HepG2 (cell line): ENCODE results near the gene UBE2S. TPM values are rescaled to one million over a fixed set of nuclear protein-coding genes. Genes with fewer than 3 reads are reported as not detected.

Experiments
- AHDC1 ChIP-seq: sonication (generic); formaldehyde crosslinking; IDR thresholded peaks from 2 replicates; pipeline ENCODE4 v1.5.1; 2020; ENCODE audit warnings: mild to moderate bottlenecking, missing genetic modification reagents, borderline replicate concordance
- ARID3A ChIP-seq: IDR thresholded peaks from 2 replicates; pipeline ENCODE4 v1.6.1; 2012; ENCODE audit warnings: low read depth, low read length, improper control_type of control experiment
- HDAC2 ChIP-seq: sonication (generic); formaldehyde crosslinking; IDR thresholded peaks from 2 replicates; pipeline ENCODE4 v1.4.0; 2020; ENCODE audit warnings: missing genetic modification reagents
- HIVEP1 ChIP-seq: sonication (generic); formaldehyde crosslinking; IDR thresholded peaks from 2 replicates; pipeline ENCODE4 v1.4.0; 2020; ENCODE audit warnings: mild to moderate bottlenecking, missing genetic modification reagents
- HMGA1 ChIP-seq: sonication (generic); formaldehyde crosslinking; conservative IDR thresholded peaks from 2 replicates; pipeline ENCODE4 v1.4.0; 2020; ENCODE audit warnings: missing genetic modification reagents
- KLF12 ChIP-seq: sonication (generic); formaldehyde crosslinking; IDR thresholded peaks from 2 replicates; pipeline ENCODE4 v1.4.0; 2020; ENCODE audit warnings: missing genetic modification reagents, borderline replicate concordance
- MAFK ChIP-seq, 2 experiments: IDR thresholded peaks in 1 of 2; conservative IDR thresholded peaks in 1 of 2; 2 replicates each; pipeline ENCODE4 v1.6.1; 2011; ENCODE audit warnings: improper control_type of control experiment in 2 of 2, low read length in 2 of 2
- MLX ChIP-seq: IDR thresholded peaks from 2 replicates; pipeline ENCODE4 v1.6.1; 2016
- NFE2 ChIP-seq: sonication (generic); formaldehyde crosslinking; IDR thresholded peaks from 2 replicates; pipeline ENCODE4 v1.4.0; 2020; ENCODE audit warnings: missing genetic modification reagents
- NFRKB ChIP-seq: fragments of 450-650 bp; IDR thresholded peaks from 2 replicates; pipeline ENCODE4 v1.6.1; 2017
- RXRA ChIP-seq: sonication (generic); formaldehyde crosslinking; IDR thresholded peaks from 2 replicates; pipeline ENCODE4 v1.5.1; 2020; ENCODE audit warnings: missing genetic modification reagents
- SCMH1 ChIP-seq: sonication (generic); formaldehyde crosslinking; IDR thresholded peaks from 2 replicates; pipeline ENCODE4 v1.9.0; 2021; ENCODE audit warnings: missing genetic modification reagents, mild to moderate bottlenecking, borderline replicate concordance
- ZMYM4 ChIP-seq: sonication (generic); formaldehyde crosslinking; IDR thresholded peaks from 2 replicates; pipeline ENCODE4 v1.8.1; 2023; ENCODE audit warnings: mild to moderate bottlenecking, missing genetic modification reagents
- ZNF253 ChIP-seq: sonication (generic); formaldehyde crosslinking; IDR thresholded peaks from 2 replicates; pipeline ENCODE4 v1.8.0; 2022; ENCODE audit warnings: mild to moderate bottlenecking, missing genetic modification reagents, borderline replicate concordance
- ZNF296 ChIP-seq: sonication (generic); formaldehyde crosslinking; conservative IDR thresholded peaks from 2 replicates; pipeline ENCODE4 v1.5.0; 2020; ENCODE audit warnings: mild to moderate bottlenecking, missing genetic modification reagents
- ZNF33A ChIP-seq: sonication (generic); formaldehyde crosslinking; IDR thresholded peaks from 2 replicates; pipeline ENCODE4 v1.5.1; 2020; ENCODE audit warnings: missing genetic modification reagents, mild to moderate bottlenecking, moderate library complexity, borderline replicate concordance
- ZNF362 ChIP-seq: sonication (generic); formaldehyde crosslinking; IDR thresholded peaks from 2 replicates; pipeline ENCODE4 v1.4.0; 2020; ENCODE audit warnings: missing genetic modification reagents, mild to moderate bottlenecking, borderline replicate concordance
- ZNF607 ChIP-seq: sonication (generic); formaldehyde crosslinking; IDR thresholded peaks from 2 replicates; pipeline ENCODE4 v1.5.1; 2020; ENCODE audit warnings: missing genetic modification reagents, mild to moderate bottlenecking, borderline replicate concordance
- ZNF746 ChIP-seq: sonication (generic); formaldehyde crosslinking; IDR thresholded peaks from 2 replicates; pipeline ENCODE4 v1.8.0; 2022; ENCODE audit warnings: mild to moderate bottlenecking, missing genetic modification reagents
- ZNF75D ChIP-seq: sonication (generic); formaldehyde crosslinking; IDR thresholded peaks from 2 replicates; pipeline ENCODE4 v1.8.1; 2023; ENCODE audit warnings: missing genetic modification reagents, mild to moderate bottlenecking, borderline replicate concordance
- ZNF781 ChIP-seq: sonication (generic); formaldehyde crosslinking; IDR thresholded peaks from 2 replicates; pipeline ENCODE4 v1.5.1; 2020; ENCODE audit warnings: borderline replicate concordance, mild to moderate bottlenecking, missing genetic modification reagents; ENCODE audit errors: not compliant biosample characterization
- polyA plus RNA-seq, 8 experiments: library from polyadenylated mRNA; depleted of rRNA in 3 of 8; stranded (reverse) in 7 of 8; unstranded in 1 of 8; fragments of >200 nt; fragmentation: Illumina TruSeq in 4 of 8; extraction: Trizol in 4 of 8; gene quantifications; 2 replicates each; pipeline versions ENCODE4 v1.2.1 to v1.2.3, GENCODE V29; 2011 to 2016; ENCODE audit warnings: low read depth in 4 of 8, missing spikeins in 1 of 8, mixed read lengths in 1 of 8; ENCODE audit not compliant: insufficient read depth in 1 of 8
- total RNA-seq, 5 experiments: library from RNA; depleted of rRNA; stranded (reverse); fragments of >200 nt; fragmentation: Illumina TruSeq; extraction: Trizol; gene quantifications; 2 replicates each; pipeline ENCODE4 v1.2.3, GENCODE V29; 2016; ENCODE audit warnings: low read depth in 1 of 5

The UBE2S gene
- total and polyA plus RNA-seq, 2 of the 13 experiments (the other 11 are each of a cell fraction or from before 2014, with no cell fraction given), result 32.2 to 39.3 TPM

GRCh38 chr19:55385724-55386492 is 21.7 kb downstream of the UBE2S start, which contains the start of gene RPL28 (continued):
- no peak for TF ChIP-seq HDAC2 (CRISPR knock-in tag)
- peak; percentile 30; the same call in 1 of the 2 replicates for TF ChIP-seq ZNF607 (CRISPR knock-in tag)
- no peak for TF ChIP-seq SCMH1 (CRISPR knock-in tag)
- no peak for TF ChIP-seq HMGA1 (CRISPR knock-in tag)
- no peak for TF ChIP-seq MAFK (conservative IDR thresholded peaks at IDR 0.05 in 1 of 2, IDR thresholded peaks at IDR 0.05 in 1 of 2; ENCODE audit: low read length in 2 of 2)
- TF ChIP-seq NFE2 (CRISPR knock-in tag), result no peak
- TF ChIP-seq ARID3A, result no peak
- no peak for TF ChIP-seq ZNF33A (CRISPR knock-in tag)
- peak; percentile 68; the same call in 1 of the 2 replicates for TF ChIP-seq ZNF253 (CRISPR knock-in tag)
- TF ChIP-seq KLF12, result peak; percentile 31; the same call in 1 of the 2 replicates
- TF ChIP-seq ZNF781 (CRISPR knock-in tag), result peak; percentile 57
- peak; percentile 91; the same call in 1 of the 2 replicates for TF ChIP-seq ZNF75D (CRISPR knock-in tag)
- peak; percentile 13; the same call in 1 of the 2 replicates for TF ChIP-seq ZNF746
- TF ChIP-seq AHDC1, result no peak
- 0 out of 2 replicates have a peak, but pooled peaks have one; percentile 48 for TF ChIP-seq HIVEP1 (CRISPR knock-in tag)
- no peak for TF ChIP-seq ZNF296
- TF ChIP-seq RXRA (CRISPR knock-in tag), result peak; percentile 63
- TF ChIP-seq NFRKB, result no peak
- TF ChIP-seq ZNF362 (CRISPR knock-in tag), result no peak
- peak; percentile 44; the same call in 1 of the 2 replicates for TF ChIP-seq ZMYM4 (CRISPR knock-in tag)
- TF ChIP-seq MLX (CRISPR knock-in tag), result no peak
